ENCODE measurements around the gene UIMC1.
"Not testable (repeated sequence)": the region's sequence is repeated elsewhere in the genome, so short reads cannot be mapped to it uniquely, and the experiment has no call there.

The UIMC1 gene

GRCh38 chr5:177008716-177009115, 2.1 kb upstream of the UIMC1 start:
- no peaks in the 10 kb centered on the region for H3K9me3 ChIP-seq (ENCODE audit: control insufficient read depth in 1 of 2, low read length in 2 of 2)
- H3K27ac ChIP-seq (ENCODE audit: low read length): no peak overlapping the region
- H3K4me1 ChIP-seq (ENCODE audit: control insufficient read depth in 1 of 2, insufficient read depth in 2 of 2, low read length in 2 of 2): peaks cover 3 to 25% of the 10 kb centered on the region in 2 donors
- no peaks in the 10 kb centered on the region for H3K36me3 ChIP-seq (ENCODE audit: control insufficient read depth in 1 of 2, insufficient read depth in 2 of 2, low read length in 2 of 2)
- H3K4me3 ChIP-seq (ENCODE audit: low read depth in 1 of 2, low read length in 2 of 2): no peak overlapping the region
- H3K27me3 ChIP-seq (ENCODE audit: low read depth, low read length): no peaks in the 10 kb centered on the region

GRCh38 chr5:177005619-177006264, 837 bp downstream of the UIMC1 start:
- Histone ChIP-seq H3K4me3 (ENCODE audit: low read depth in 1 of 2, low read length in 2 of 2) (peak overlapping the region; percentile 73 to 88), H3K27ac (ENCODE audit: low read length) (peak overlapping the region; percentile 74)

GRCh38 chr5:177004961-177005360, 1.6 kb downstream of the UIMC1 start:
- Histone ChIP-seq H3K27ac (ENCODE audit: low read length) (no peak overlapping the region), H3K36me3 (ENCODE audit: control insufficient read depth in 1 of 2, insufficient read depth in 2 of 2, low read length in 2 of 2) (no peaks in the 10 kb centered on the region), H3K4me3 (ENCODE audit: low read depth in 1 of 2, low read length in 2 of 2) (peak overlapping the region; percentile 73 to 88), H3K9me3 (ENCODE audit: control insufficient read depth in 1 of 2, low read length in 2 of 2) (no peaks in the 10 kb centered on the region), H3K27me3 (ENCODE audit: low read depth, low read length) (no peaks in the 10 kb centered on the region), H3K4me1 (ENCODE audit: control insufficient read depth in 1 of 2, insufficient read depth in 2 of 2, low read length in 2 of 2) (peaks cover 3 to 18% of the 10 kb centered on the region in 2 donors)

More at GRCh38 chr5:177005619-177006264, 837 bp downstream of the UIMC1 start:
- H3K36me3 ChIP-seq (ENCODE audit: control insufficient read depth in 1 of 2, insufficient read depth in 2 of 2, low read length in 2 of 2): no peaks in the 10 kb centered on the region
- no peaks in the 10 kb centered on the region for H3K9me3 ChIP-seq (ENCODE audit: control insufficient read depth in 1 of 2, low read length in 2 of 2)
- H3K4me1 ChIP-seq (ENCODE audit: control insufficient read depth in 1 of 2, insufficient read depth in 2 of 2, low read length in 2 of 2): peaks cover 3 to 18% of the 10 kb centered on the region in 2 donors
- no peaks in the 10 kb centered on the region for H3K27me3 ChIP-seq (ENCODE audit: low read depth, low read length)

GRCh38 chr5:177003649-177004048, 2.9 kb downstream of the UIMC1 start:
- Histone ChIP-seq H3K9me3 (ENCODE audit: control insufficient read depth in 1 of 2, low read length in 2 of 2) (no peaks in the 10 kb centered on the region), H3K4me1 (ENCODE audit: control insufficient read depth in 1 of 2, insufficient read depth in 2 of 2, low read length in 2 of 2) (peaks cover 3 to 18% of the 10 kb centered on the region in 2 donors)

GRCh38 chr5:176999526-176999925, 7.1 kb downstream of the UIMC1 start:
- H3K36me3 ChIP-seq (ENCODE audit: control insufficient read depth in 1 of 2, insufficient read depth in 2 of 2, low read length in 2 of 2); H3K9me3 ChIP-seq (ENCODE audit: control insufficient read depth in 1 of 2, low read length in 2 of 2); H3K4me3 ChIP-seq (ENCODE audit: low read depth in 1 of 2, low read length in 2 of 2); H3K27me3 ChIP-seq (ENCODE audit: low read depth, low read length); H3K27ac ChIP-seq (ENCODE audit: low read length): not testable (repeated sequence)
- H3K4me1 ChIP-seq (ENCODE audit: control insufficient read depth in 1 of 2, insufficient read depth in 2 of 2, low read length in 2 of 2): peaks cover 3 to 18% of the 10 kb centered on the region in 2 donors

More at GRCh38 chr5:177003649-177004048, 2.9 kb downstream of the UIMC1 start:
- Histone ChIP-seq H3K36me3 (ENCODE audit: control insufficient read depth in 1 of 2, insufficient read depth in 2 of 2, low read length in 2 of 2) (no peaks in the 10 kb centered on the region), H3K27ac (ENCODE audit: low read length) (no peak overlapping the region), H3K27me3 (ENCODE audit: low read depth, low read length) (no peaks in the 10 kb centered on the region), H3K4me3 (ENCODE audit: low read depth in 1 of 2, low read length in 2 of 2) (no peak overlapping the region)

GRCh38 chr5:176998828-176999227, 7.8 kb downstream of the UIMC1 start:
- Histone ChIP-seq H3K9me3 (ENCODE audit: control insufficient read depth in 1 of 2, low read length in 2 of 2) (peaks cover 0 to 4% of the 10 kb centered on the region in 2 donors), H3K36me3 (ENCODE audit: control insufficient read depth in 1 of 2, insufficient read depth in 2 of 2, low read length in 2 of 2) (no peaks in the 10 kb centered on the region), H3K4me1 (ENCODE audit: control insufficient read depth in 1 of 2, insufficient read depth in 2 of 2, low read length in 2 of 2) (peaks cover 0 to 11% of the 10 kb centered on the region in 2 donors), H3K4me3 (ENCODE audit: low read depth in 1 of 2, low read length in 2 of 2) (no peak overlapping the region), H3K27me3 (ENCODE audit: low read depth, low read length) (no peaks in the 10 kb centered on the region), H3K27ac (ENCODE audit: low read length) (no peak overlapping the region)

GRCh38 chr5:176996780-176997179, 9.8 kb downstream of the UIMC1 start:
- Histone ChIP-seq H3K4me3 (ENCODE audit: low read depth in 1 of 2, low read length in 2 of 2) (no peak overlapping the region), H3K27ac (ENCODE audit: low read length) (peak overlapping the region; percentile 21), H3K36me3 (ENCODE audit: control insufficient read depth in 1 of 2, insufficient read depth in 2 of 2, low read length in 2 of 2) (no peaks in the 10 kb centered on the region), H3K27me3 (ENCODE audit: low read depth, low read length) (no peaks in the 10 kb centered on the region), H3K4me1 (ENCODE audit: control insufficient read depth in 1 of 2, insufficient read depth in 2 of 2, low read length in 2 of 2) (peaks cover 0 to 10% of the 10 kb centered on the region in 2 donors), H3K9me3 (ENCODE audit: control insufficient read depth in 1 of 2, low read length in 2 of 2) (peaks cover 0 to 4% of the 10 kb centered on the region in 2 donors)

- peaks cover 0 to 4% of the 10 kb centered on the region in 2 donors for H3K9me3 ChIP-seq (ENCODE audit: control insufficient read depth in 1 of 2, low read length in 2 of 2)
- H3K27ac ChIP-seq (ENCODE audit: low read length): peak overlapping the region; percentile 21
- H3K4me1 ChIP-seq (ENCODE audit: control insufficient read depth in 1 of 2, insufficient read depth in 2 of 2, low read length in 2 of 2): peaks cover 0 to 10% of the 10 kb centered on the region in 2 donors
- H3K36me3 ChIP-seq (ENCODE audit: control insufficient read depth in 1 of 2, insufficient read depth in 2 of 2, low read length in 2 of 2): no peaks in the 10 kb centered on the region
- H3K27me3 ChIP-seq (ENCODE audit: low read depth, low read length): no peaks in the 10 kb centered on the region
- H3K4me3 ChIP-seq (ENCODE audit: low read depth in 1 of 2, low read length in 2 of 2): no peak overlapping the region
Measured at GRCh38 chr5:176995896-176996767, 10.4 kb downstream of the UIMC1 start.

- Histone ChIP-seq H3K27me3 (ENCODE audit: low read depth, low read length) (no peaks in the 10 kb centered on the region), H3K4me3 (ENCODE audit: low read depth in 1 of 2, low read length in 2 of 2) (no peak overlapping the region), H3K27ac (ENCODE audit: low read length) (no peak overlapping the region), H3K36me3 (ENCODE audit: control insufficient read depth in 1 of 2, insufficient read depth in 2 of 2, low read length in 2 of 2) (no peaks in the 10 kb centered on the region), H3K4me1 (ENCODE audit: control insufficient read depth in 1 of 2, insufficient read depth in 2 of 2, low read length in 2 of 2) (peaks cover 0 to 10% of the 10 kb centered on the region in 2 donors), H3K9me3 (ENCODE audit: control insufficient read depth in 1 of 2, low read length in 2 of 2) (peaks cover 0 to 4% of the 10 kb centered on the region in 2 donors)
Measured at GRCh38 chr5:176995122-176995490, 11.5 kb downstream of the UIMC1 start.

- Histone ChIP-seq H3K4me1 (ENCODE audit: control insufficient read depth in 1 of 2, insufficient read depth in 2 of 2, low read length in 2 of 2) (peaks cover 0 to 10% of the 10 kb centered on the region in 2 donors), H3K27me3 (ENCODE audit: low read depth, low read length) (no peaks in the 10 kb centered on the region), H3K9me3 (ENCODE audit: control insufficient read depth in 1 of 2, low read length in 2 of 2) (peaks cover 0 to 4% of the 10 kb centered on the region in 2 donors), H3K27ac (ENCODE audit: low read length) (no peak overlapping the region), H3K36me3 (ENCODE audit: control insufficient read depth in 1 of 2, insufficient read depth in 2 of 2, low read length in 2 of 2) (no peaks in the 10 kb centered on the region), H3K4me3 (ENCODE audit: low read depth in 1 of 2, low read length in 2 of 2) (no peak overlapping the region)
Measured at GRCh38 chr5:176994460-176995121, 12.0 kb downstream of the UIMC1 start.

- not testable (repeated sequence) for H3K4me1 ChIP-seq (ENCODE audit: control insufficient read depth in 1 of 2, insufficient read depth in 2 of 2, low read length in 2 of 2); H3K9me3 ChIP-seq (ENCODE audit: control insufficient read depth in 1 of 2, low read length in 2 of 2); H3K36me3 ChIP-seq (ENCODE audit: control insufficient read depth in 1 of 2, insufficient read depth in 2 of 2, low read length in 2 of 2); H3K27ac ChIP-seq (ENCODE audit: low read length); H3K27me3 ChIP-seq (ENCODE audit: low read depth, low read length); H3K4me3 ChIP-seq (ENCODE audit: low read depth in 1 of 2, low read length in 2 of 2)
Measured at GRCh38 chr5:176993081-176993480, 13.5 kb downstream of the UIMC1 start.

Measured in muscle layer of duodenum (tissue), 2 donors.